GM21390 (cell line): ENCODE measurements around the gene PIP5K1C.
"Not testable (repeated sequence)": the region's sequence is repeated elsewhere in the genome, so short reads cannot be mapped to it uniquely, and the experiment has no call there.

ENCODE experiments used
- ATAC-seq: cut with Tn5 transposase; IDR thresholded peaks from one replicate; pipeline ENCODE4 v1.9.1; 2021; ENCODE audit not compliant: unreplicated experiment

PIP5K1C gene

DNA sequence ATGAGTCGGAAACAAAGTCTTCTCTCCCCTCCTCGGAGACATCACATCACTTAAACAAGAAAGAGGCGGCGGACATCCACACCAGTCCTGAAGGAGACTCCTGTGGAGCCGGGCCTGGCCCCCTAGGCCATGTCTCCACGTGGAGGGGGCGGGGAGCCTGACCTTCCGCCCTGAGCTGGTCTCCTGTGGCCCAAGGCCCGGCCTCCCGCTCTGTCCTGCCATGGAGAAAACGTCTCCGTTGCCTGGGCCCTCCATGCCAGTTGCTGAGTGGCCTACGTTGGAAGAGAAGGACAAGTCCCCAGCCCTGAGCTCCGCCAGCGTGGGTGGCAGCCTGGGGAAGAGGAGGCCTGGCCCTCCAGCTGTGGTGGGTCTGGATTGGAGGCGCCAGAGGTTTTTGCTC lies 68.2 kb downstream of the PIP5K1C start:
- no peak for ATAC-seq

- no peak for ATAC-seq
Measured at GRCh38 chr19:3631053-3631861, 69.0 kb downstream of the PIP5K1C start.

- ATAC-seq, result not testable (repeated sequence)
Measured at GRCh38 chr19:3628766-3629165, 71.5 kb downstream of the PIP5K1C start.

DNA sequence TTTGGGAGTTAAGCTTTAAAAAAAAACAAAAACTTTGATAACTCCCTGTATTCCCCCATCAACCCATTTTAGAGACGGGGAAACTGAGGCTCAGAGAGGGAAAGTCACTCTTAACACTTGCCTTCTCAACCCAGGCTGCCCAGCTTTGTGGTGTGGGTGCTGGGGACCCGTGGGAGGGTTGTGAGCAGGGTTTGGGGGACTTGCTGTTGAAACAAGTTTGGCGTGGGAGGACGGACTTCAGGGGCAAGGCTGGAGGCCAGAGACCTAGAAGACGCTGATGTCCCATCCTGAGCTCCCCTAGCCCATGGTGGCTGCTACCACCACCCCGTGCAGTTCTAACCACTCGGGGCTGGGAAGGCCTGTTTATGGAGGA lies 72.9 kb downstream of the PIP5K1C start:
- no peak for ATAC-seq

DNA sequence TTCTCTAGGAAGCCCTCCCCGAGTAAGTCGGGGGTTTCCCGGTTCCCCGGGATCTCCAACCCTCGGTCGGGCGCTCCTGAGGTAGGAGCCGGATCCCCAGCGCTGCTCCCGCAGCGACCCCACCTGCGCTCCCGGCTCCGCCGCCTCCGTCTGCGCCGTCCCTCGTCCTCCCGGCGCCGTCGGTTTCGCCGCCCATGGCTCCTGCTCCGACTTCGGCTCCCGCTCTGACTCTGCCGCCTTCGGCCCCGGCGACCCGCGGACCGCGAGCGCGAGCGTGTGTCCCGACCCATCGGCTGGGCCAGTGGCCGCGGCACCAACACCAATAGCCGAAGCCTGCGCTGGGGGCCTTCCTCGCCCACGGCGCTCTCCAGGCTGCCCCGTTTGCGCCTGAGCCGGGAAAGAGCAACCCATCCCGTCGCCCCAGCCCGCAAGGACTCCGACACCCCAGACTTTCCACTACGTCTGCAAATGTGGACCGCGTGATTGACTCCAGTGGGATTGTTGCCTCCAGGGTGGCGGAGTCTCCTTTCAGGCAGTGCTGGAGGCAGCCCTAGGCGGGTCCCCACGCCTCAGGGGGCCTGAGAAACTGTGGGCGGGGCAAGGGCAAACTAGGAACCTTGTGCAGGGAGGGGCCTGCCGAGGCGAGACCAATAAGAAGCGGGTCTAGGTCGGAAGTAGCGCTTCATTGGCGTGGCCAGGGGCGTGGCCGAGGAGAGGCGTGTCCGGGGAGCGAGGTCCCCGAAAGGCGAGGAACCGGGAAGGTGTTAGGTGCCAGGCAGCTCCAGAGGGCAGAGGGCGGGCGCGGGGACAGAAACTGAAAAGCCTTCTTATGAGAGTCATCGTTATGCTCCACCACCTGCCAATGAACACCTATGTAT lies 73.6 kb downstream of the PIP5K1C start, which contains the start of gene CACTIN:
Gene CACTIN, minus strand, starts transcription at position 318 of the 878 bp plus-strand sequence. Its CDS starts 28 bp downstream, at position 290.
- ATAC-seq, result peak; percentile 84

DNA sequence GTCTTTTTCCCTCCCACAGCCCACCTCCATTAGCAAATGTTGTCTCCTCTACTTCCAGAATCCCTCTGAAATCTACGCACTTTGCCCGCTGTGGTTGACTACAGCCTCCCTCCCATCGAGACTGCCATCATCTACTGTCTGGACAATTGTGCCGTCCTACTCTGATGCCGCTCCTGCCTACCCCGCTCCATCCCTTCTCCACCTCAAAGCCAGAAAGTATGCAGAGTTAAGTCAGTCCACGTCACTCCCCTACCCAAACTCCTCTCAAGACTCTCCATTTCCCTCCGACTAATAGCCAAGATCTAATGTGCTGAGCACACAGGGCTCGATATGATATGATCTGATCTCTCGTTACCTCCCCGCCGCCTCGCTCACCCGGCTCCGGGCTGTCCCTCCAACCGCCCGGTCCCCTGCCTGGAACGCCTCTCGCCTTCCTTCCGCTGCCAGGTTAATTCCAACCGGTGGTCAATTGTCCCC lies 74.2 kb downstream of the PIP5K1C start:
- ATAC-seq, result no peak

GRCh38 chr19:3623716-3624115 lies 76.6 kb downstream of the PIP5K1C start:
- no peak for ATAC-seq

- no peak for ATAC-seq
Measured at GRCh38 chr19:3622224-3622623, 78.0 kb downstream of the PIP5K1C start.

- ATAC-seq, result no peak
Measured at GRCh38 chr19:3621689-3622088, 78.6 kb downstream of the PIP5K1C start.

GRCh38 chr19:3620817-3621547 lies 79.3 kb downstream of the PIP5K1C start:
- no peak for ATAC-seq

GRCh38 chr19:3620145-3620816 lies 80.0 kb downstream of the PIP5K1C start:
- no peak for ATAC-seq

GRCh38 chr19:3619631-3620012 lies 80.6 kb downstream of the PIP5K1C start:
- no peak for ATAC-seq

DNA sequence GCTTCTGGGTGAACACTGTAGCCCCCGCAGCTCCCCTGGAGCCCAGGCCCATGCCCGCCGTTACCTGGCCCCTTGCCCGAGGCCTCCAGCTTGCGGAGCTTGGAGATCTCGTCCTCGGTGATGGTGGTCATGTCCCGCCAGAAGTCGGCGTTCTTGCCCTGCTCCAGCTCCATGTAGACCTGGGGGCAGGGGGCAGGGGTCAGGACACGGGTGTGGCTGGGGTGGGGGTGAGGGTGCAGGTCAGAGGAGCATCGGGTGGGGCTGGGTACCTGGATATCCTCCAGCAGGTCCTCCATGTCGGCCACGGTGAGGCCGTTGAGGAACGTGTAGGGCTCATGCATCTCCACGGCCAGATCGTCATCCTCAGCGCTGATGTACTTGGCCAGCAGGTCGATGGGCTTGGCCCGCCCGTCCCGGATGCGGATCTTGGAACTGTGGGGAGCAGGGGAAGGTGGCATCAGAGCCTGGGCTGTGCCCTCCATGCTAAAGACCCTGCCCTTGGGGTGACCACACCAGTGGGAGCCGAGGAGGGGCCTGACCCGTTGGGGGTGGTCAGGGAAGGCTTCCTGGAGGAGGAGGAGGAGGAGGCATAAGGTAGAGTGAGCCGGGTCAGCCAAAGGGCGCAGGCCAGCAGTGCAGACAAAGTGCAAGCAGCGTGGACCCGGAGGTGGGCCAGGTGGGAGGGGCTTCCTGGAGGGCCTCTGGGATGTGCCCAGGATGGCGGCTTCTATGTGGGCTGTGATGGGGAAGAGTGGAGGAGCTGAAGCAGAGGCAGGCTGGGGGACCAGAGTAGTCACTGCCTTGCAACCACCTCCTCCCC lies 81.2 kb downstream of the PIP5K1C start:
- ATAC-seq, result no peak

DNA sequence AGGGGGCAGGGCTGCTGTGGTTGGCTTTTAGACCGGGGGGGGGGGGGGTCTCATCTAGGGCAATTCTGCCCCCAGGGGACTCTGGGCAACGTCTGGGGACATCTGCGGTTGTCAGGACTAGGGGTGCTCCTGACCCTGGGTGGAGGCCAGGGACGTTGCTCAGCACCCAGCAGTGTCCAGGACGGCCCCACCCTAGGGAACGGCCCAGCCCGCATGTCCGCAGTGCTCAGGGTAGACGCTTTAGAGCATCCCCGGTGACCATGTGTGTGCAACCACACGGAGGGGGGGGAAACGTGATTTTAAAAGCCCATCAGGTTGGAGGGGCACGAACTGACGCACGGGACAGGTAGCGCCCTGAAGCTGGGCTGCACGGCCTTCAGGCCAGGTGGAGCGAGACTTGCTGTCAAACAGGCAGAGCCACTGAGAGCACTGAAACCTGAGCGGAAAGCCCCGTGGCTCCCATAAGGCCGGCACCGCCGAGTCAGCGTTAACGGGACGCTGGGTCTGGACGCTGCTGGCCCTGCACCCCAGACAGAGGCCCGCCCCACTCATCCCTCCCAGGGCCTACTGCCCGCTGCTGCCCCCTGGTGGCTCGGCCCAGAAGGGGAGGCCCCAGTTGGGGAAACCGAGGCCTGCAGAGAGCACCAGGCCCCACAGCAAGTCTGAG lies 82.0 kb downstream of the PIP5K1C start:
- no peak for ATAC-seq

DNA sequence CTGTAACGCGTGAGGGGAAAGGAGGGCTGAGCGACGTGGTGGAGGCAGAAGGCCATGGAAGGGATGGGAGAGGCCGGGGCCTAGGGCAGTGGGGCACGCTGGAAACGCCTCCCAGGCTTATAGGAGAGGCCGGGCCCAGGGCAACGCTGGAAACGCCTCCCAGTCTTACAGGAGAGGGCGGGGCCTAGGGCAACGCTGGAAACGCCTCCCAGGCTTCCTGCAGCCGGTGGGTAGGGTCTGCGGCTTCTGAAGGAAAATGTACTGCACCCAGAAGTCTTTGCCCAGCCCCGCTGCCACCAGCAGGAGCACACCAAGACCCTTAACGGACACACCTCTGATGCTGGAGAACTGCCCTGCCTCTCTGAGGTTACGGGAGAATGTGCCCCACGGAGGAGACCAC lies 82.8 kb downstream of the PIP5K1C start:
- no peak for ATAC-seq

GRCh38 chr19:3615524-3616135 lies 84.6 kb downstream of the PIP5K1C start:
- ATAC-seq, result no peak

DNA sequence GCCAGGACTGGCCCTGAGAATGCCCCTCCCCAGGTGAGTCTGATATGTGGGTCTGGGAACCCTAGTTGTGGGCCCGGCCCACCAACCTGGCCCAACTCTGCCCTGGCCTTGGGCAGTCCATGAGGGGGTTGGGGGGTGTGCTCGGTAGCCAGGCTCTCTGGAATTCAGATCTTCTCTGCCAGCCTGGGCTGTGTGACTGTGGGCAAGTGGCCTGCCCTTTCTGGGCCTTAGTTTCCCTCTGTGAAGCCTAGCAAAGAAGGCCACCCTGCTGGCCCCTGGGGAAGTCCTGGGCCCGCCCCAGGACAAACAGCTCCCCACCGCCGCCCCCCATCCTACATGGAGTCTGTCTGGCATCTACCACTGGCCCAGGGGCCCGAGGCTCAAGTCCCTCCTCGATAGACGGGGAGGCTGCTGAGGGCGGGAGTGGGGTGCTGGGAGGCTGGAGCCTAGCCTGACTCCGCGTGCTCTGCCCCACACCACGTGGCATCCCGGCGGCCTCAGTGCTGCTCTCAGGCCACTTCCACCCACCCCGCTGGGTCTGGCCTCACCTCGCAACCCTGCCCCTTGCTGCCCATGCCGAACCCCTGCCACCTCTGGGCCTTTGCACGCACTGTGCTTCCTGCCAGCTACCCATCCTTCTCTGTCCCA lies 85.3 kb downstream of the PIP5K1C start:
- ATAC-seq, result no peak
